ENCODE results near the gene NEO1. TPM values are rescaled to one million over a fixed set of nuclear protein-coding genes. Genes with fewer than 3 reads are reported as not detected.

NEO1 gene
- polyA plus RNA-seq, 3 donors: 135 to 149 (median 136) TPM

- no peak for DNase-seq
Measured at GRCh38 chr15:73354241-73354640, 302.0 kb downstream of the NEO1 start.
